ENCODE measurements around the gene ELF4.

The ELF4 gene

DNA sequence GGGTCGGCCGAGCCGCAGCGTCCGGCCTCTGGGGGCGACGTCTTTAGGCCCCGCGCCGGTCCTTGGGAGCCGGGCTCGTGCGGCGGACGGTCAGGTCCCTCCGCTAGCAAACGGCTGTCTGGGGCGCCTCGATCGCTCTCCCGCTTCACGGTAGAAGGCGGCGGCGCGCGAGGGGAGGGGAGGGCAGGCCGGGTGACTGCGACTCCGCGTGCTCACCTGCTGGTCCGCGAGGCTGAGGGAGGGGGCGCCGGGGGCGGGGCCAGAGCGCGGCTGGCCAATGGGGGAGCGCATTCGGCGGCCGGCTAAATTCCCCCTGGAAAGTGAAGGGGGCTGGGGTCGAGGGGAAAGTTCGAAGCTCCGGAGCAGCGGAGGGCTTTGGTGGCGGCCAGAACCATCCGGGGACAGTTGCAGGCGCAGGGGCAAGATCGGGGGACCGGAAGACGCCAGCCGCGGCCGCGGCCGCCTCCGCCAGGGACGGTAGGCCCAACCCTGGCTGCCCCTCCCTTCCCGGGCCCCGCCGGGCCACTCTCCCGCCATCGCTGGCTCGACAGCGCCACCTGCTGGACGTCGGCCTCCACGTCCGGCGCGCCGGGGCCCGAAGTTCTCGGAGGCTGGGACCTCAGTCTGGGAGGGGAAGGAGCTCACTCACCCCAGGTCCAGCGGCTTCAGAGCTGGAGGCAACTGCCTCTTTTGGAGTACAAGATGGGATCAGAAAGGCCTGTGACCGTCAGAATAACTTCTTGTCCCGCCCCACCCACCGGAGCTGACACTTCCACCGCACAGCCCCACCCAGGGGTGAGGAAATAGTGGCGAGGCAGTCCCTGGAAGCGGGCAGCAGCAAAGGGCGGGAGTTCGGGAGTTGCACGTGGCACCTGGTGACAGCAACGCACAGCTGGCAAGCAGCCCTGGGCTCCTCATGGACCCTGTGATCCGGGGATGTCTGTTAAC lies 49.9 kb downstream of the ELF4 start:
- H3K4me1 ChIP-seq (ENCODE audit: control insufficient read depth, insufficient read depth, low read depth, low read length) = peaks cover 9% of the 10 kb centered on the region
- H2BK12ac ChIP-seq (ENCODE audit: low read length in 2 of 2) = peak overlapping the region in 1 of 2 experiments; percentile 25
- H3K4ac ChIP-seq (ENCODE audit: low read depth in 1 of 2, low read length in 2 of 2) = peak overlapping the region in 1 of 2 experiments; percentile 26

DNA sequence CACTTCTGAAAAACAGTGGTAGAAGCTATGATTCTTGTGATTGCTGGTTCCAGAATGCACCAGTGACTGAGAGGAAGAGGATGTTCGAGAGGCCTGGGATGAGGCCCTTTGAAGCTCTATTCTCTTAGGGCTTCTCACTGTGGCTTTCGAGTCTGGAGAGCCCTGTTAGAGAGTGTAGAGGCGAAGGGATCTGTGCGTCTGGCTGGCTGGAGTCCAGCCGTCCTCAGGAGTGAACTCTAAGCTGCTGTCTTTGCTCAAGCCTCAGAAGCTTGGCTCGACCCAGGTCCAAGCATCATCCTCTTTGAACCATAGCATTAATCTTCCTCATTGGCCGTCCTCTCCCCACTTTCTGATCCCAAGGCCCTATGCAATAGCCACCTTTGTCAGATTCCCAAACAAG lies 51.6 kb downstream of the ELF4 start:
- no peak overlapping the region for H2BK12ac ChIP-seq (ENCODE audit: low read length in 2 of 2)
- no peak overlapping the region for H3K4ac ChIP-seq (ENCODE audit: low read depth in 1 of 2, low read length in 2 of 2)
- no peak overlapping the region for H4K91ac ChIP-seq (ENCODE audit: low read length)
- H3K4me2 ChIP-seq (ENCODE audit: low read length, poor library complexity, severe bottlenecking) = no peak overlapping the region
- WGBS = 89% methylated on average over 7 of the region's 7 CpGs
- peaks cover 13% of the 10 kb centered on the region for H3K4me1 ChIP-seq (ENCODE audit: control insufficient read depth, insufficient read depth, low read depth, low read length)
- no peak overlapping the region for H3K4me3 ChIP-seq (ENCODE audit: insufficient read depth in 1 of 2, low read depth in 1 of 2, low read length in 2 of 2)
- no peaks in the 10 kb centered on the region for H3K9me3 ChIP-seq (ENCODE audit: control insufficient read depth, low read length)
- H2BK120ac ChIP-seq (ENCODE audit: low read depth, low read length) = no peak overlapping the region
- peaks cover 11 to 12% of the 10 kb centered on the region in 2 experiments for H3K36me3 ChIP-seq (ENCODE audit: control insufficient read depth in 1 of 2, insufficient read depth in 2 of 2, low read depth in 1 of 2, low read length in 2 of 2)
- H3K18ac ChIP-seq (ENCODE audit: low read depth in 1 of 2, low read length in 2 of 2) = no peak overlapping the region
- peaks cover 0 to 19% of the 10 kb centered on the region in 2 experiments for H3K27me3 ChIP-seq (ENCODE audit: control insufficient read depth in 1 of 2, insufficient read depth in 1 of 2, low read length in 2 of 2)
- H3K27ac ChIP-seq (ENCODE audit: low read length, poor library complexity, severe bottlenecking) = no peak overlapping the region
- H2AK5ac ChIP-seq (ENCODE audit: low read length, severe bottlenecking) = no peak overlapping the region
- H2BK5ac ChIP-seq (ENCODE audit: low read depth, low read length, poor library complexity, severe bottlenecking) = no peak overlapping the region
- H3K23ac ChIP-seq (ENCODE audit: low read length in 2 of 2) = no peak overlapping the region
- no peaks in the 10 kb centered on the region for H3K79me1 ChIP-seq (replicated peaks; ENCODE audit: low read length, poor library complexity, severe bottlenecking)
- no peak overlapping the region for H2AFZ ChIP-seq (ENCODE audit: low read depth, low read length)
- H2BK15ac ChIP-seq (ENCODE audit: low read depth, poor library complexity, severe bottlenecking) = no peak overlapping the region
- DNase-seq = no peak
- H4K8ac ChIP-seq (ENCODE audit: low read length) = no peak overlapping the region
- no peak overlapping the region for H3K14ac ChIP-seq (ENCODE audit: low read length in 2 of 2)
- H3K9ac ChIP-seq (ENCODE audit: low read length) = no peak overlapping the region

More for the DNA sequence above, 49.9 kb downstream of the ELF4 start:
- no peaks in the 10 kb centered on the region for H3K9me3 ChIP-seq (ENCODE audit: control insufficient read depth, low read length)
- H2AFZ ChIP-seq (ENCODE audit: low read depth, low read length) = peak overlapping the region; percentile 51
- H2BK120ac ChIP-seq (ENCODE audit: low read depth, low read length) = peak overlapping the region; percentile 79
- H2BK5ac ChIP-seq (ENCODE audit: low read depth, low read length, poor library complexity, severe bottlenecking) = no peak overlapping the region
- H2AK5ac ChIP-seq (ENCODE audit: low read length, severe bottlenecking) = no peak overlapping the region
- H3K27me3 ChIP-seq (ENCODE audit: control insufficient read depth in 1 of 2, insufficient read depth in 1 of 2, low read length in 2 of 2) = peaks cover 0 to 20% of the 10 kb centered on the region in 2 experiments
- peak overlapping the region; percentile 36 for H3K4me2 ChIP-seq (ENCODE audit: low read length, poor library complexity, severe bottlenecking)
- peak overlapping the region in 1 of 2 experiments; percentile 48 for H3K14ac ChIP-seq (ENCODE audit: low read length in 2 of 2)
- peak overlapping the region; percentile 41 for H4K8ac ChIP-seq (ENCODE audit: low read length)
- peaks cover 11 to 22% of the 10 kb centered on the region in 2 experiments for H3K36me3 ChIP-seq (ENCODE audit: control insufficient read depth in 1 of 2, insufficient read depth in 2 of 2, low read depth in 1 of 2, low read length in 2 of 2)
- H3K4me3 ChIP-seq (ENCODE audit: insufficient read depth in 1 of 2, low read depth in 1 of 2, low read length in 2 of 2) = peak overlapping the region; percentile 54 to 66
- H3K27ac ChIP-seq (ENCODE audit: low read length, poor library complexity, severe bottlenecking) = no peak overlapping the region
- peak; percentile 65 for DNase-seq
- no peak overlapping the region for H4K91ac ChIP-seq (ENCODE audit: low read length)
- no peaks in the 10 kb centered on the region for H3K79me1 ChIP-seq (replicated peaks; ENCODE audit: low read length, poor library complexity, severe bottlenecking)
- peak overlapping the region; percentile 7 for H2BK15ac ChIP-seq (ENCODE audit: low read depth, poor library complexity, severe bottlenecking)
- H3K18ac ChIP-seq (ENCODE audit: low read depth in 1 of 2, low read length in 2 of 2) = peak overlapping the region; percentile 54 to 62
- peak overlapping the region; percentile 79 for H3K9ac ChIP-seq (ENCODE audit: low read length)
- WGBS = 1% methylated on average over 37 of the region's 87 CpGs
- no peak overlapping the region for H3K23ac ChIP-seq (ENCODE audit: low read length in 2 of 2)

DNA sequence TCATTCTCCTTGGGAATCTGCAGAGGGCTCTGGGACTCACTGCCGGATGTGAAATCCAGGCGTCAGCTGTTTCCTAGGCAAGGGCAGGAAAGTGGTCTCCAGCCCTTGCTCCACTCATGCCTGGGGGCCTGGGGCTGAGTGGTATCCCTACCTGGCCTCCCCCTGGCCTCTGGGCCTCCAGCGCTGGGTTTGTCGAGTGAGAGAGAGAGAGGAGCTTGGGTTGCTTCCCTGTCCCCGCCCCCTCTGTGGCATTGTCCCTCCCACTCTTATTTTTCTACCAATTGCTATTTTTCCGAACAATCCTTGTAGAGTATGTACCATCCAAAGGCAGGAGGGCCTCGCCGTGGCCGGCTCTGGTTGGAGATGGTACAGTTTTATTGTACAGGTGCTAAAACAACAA lies 53.1 kb downstream of the ELF4 start:
- peaks cover 13% of the 10 kb centered on the region for H3K4me1 ChIP-seq (ENCODE audit: control insufficient read depth, insufficient read depth, low read depth, low read length)
- H4K91ac ChIP-seq (ENCODE audit: low read length) = no peak overlapping the region
- no peaks in the 10 kb centered on the region for H3K9me3 ChIP-seq (ENCODE audit: control insufficient read depth, low read length)
- H3K9ac ChIP-seq (ENCODE audit: low read length) = no peak overlapping the region
- no peak overlapping the region for H3K4me3 ChIP-seq (ENCODE audit: insufficient read depth in 1 of 2, low read depth in 1 of 2, low read length in 2 of 2)
- H3K36me3 ChIP-seq (ENCODE audit: control insufficient read depth in 1 of 2, insufficient read depth in 2 of 2, low read depth in 1 of 2, low read length in 2 of 2) = peaks cover 12 to 25% of the 10 kb centered on the region in 2 experiments
- no peak overlapping the region for H3K23ac ChIP-seq (ENCODE audit: low read length in 2 of 2)
- H2BK12ac ChIP-seq (ENCODE audit: low read length in 2 of 2) = no peak overlapping the region
- no peak overlapping the region for H2AK5ac ChIP-seq (ENCODE audit: low read length, severe bottlenecking)
- no peak overlapping the region for H2BK5ac ChIP-seq (ENCODE audit: low read depth, low read length, poor library complexity, severe bottlenecking)
- H2BK120ac ChIP-seq (ENCODE audit: low read depth, low read length) = no peak overlapping the region
- H3K27me3 ChIP-seq (ENCODE audit: control insufficient read depth in 1 of 2, insufficient read depth in 1 of 2, low read length in 2 of 2) = peaks cover 0 to 17% of the 10 kb centered on the region in 2 experiments
- H2AFZ ChIP-seq (ENCODE audit: low read depth, low read length) = no peak overlapping the region
- peak overlapping the region in 1 of 2 experiments; percentile 60 for H3K14ac ChIP-seq (ENCODE audit: low read length in 2 of 2)
- H4K8ac ChIP-seq (ENCODE audit: low read length) = no peak overlapping the region
- 71% methylated on average over 2 of the region's 9 CpGs for WGBS
- peak; percentile 13 for DNase-seq
- no peak overlapping the region for H3K4ac ChIP-seq (ENCODE audit: low read depth in 1 of 2, low read length in 2 of 2)
- H3K27ac ChIP-seq (ENCODE audit: low read length, poor library complexity, severe bottlenecking) = no peak overlapping the region
- H2BK15ac ChIP-seq (ENCODE audit: low read depth, poor library complexity, severe bottlenecking) = peak overlapping the region; percentile 7
- H3K4me2 ChIP-seq (ENCODE audit: low read length, poor library complexity, severe bottlenecking) = no peak overlapping the region
- H3K18ac ChIP-seq (ENCODE audit: low read depth in 1 of 2, low read length in 2 of 2) = no peak overlapping the region
- no peaks in the 10 kb centered on the region for H3K79me1 ChIP-seq (replicated peaks; ENCODE audit: low read length, poor library complexity, severe bottlenecking)

DNA sequence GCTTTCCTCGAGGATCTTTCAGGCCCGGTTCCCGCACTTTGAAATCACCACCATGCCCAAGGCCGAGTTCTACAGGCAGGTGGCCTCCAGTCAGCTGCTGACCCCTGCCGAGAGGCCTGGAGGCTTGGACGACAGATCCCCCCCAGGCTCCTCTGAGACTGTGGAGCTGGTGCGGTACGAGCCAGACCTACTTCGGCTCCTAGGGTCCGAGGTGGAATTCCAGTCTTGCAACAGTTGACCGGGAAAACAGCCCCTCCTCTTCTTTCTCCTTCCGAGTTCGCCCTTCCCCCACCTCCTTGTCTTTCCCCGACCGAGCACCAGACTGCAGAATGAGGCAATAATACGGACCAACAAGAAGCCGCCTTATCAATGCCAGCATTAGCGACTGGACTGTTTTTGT lies 54.4 kb downstream of the ELF4 start:
- peaks cover 0 to 22% of the 10 kb centered on the region in 2 experiments for H3K27me3 ChIP-seq (ENCODE audit: control insufficient read depth in 1 of 2, insufficient read depth in 1 of 2, low read length in 2 of 2)
- no peak overlapping the region for H3K9ac ChIP-seq (ENCODE audit: low read length)
- peaks cover 24 to 38% of the 10 kb centered on the region in 2 experiments for H3K36me3 ChIP-seq (ENCODE audit: control insufficient read depth in 1 of 2, insufficient read depth in 2 of 2, low read depth in 1 of 2, low read length in 2 of 2)
- H3K4me1 ChIP-seq (ENCODE audit: control insufficient read depth, insufficient read depth, low read depth, low read length) = peaks cover 13% of the 10 kb centered on the region
- H2AFZ ChIP-seq (ENCODE audit: low read depth, low read length) = no peak overlapping the region
- no peak for DNase-seq
- no peak overlapping the region for H4K91ac ChIP-seq (ENCODE audit: low read length)
- no peak overlapping the region for H3K27ac ChIP-seq (ENCODE audit: low read length, poor library complexity, severe bottlenecking)
- no peak overlapping the region for H3K18ac ChIP-seq (ENCODE audit: low read depth in 1 of 2, low read length in 2 of 2)
- H2AK5ac ChIP-seq (ENCODE audit: low read length, severe bottlenecking) = peak overlapping the region; percentile 33
- no peaks in the 10 kb centered on the region for H3K79me1 ChIP-seq (replicated peaks; ENCODE audit: low read length, poor library complexity, severe bottlenecking)
- no peak overlapping the region for H2BK12ac ChIP-seq (ENCODE audit: low read length in 2 of 2)
- no peak overlapping the region for H2BK120ac ChIP-seq (ENCODE audit: low read depth, low read length)
- no peak overlapping the region for H3K4ac ChIP-seq (ENCODE audit: low read depth in 1 of 2, low read length in 2 of 2)
- H4K8ac ChIP-seq (ENCODE audit: low read length) = no peak overlapping the region
- no peak overlapping the region for H3K14ac ChIP-seq (ENCODE audit: low read length in 2 of 2)
- no peak overlapping the region for H2BK15ac ChIP-seq (ENCODE audit: low read depth, poor library complexity, severe bottlenecking)
- H3K4me2 ChIP-seq (ENCODE audit: low read length, poor library complexity, severe bottlenecking) = no peak overlapping the region
- WGBS = 75% methylated on average over 18 of the region's 18 CpGs
- no peak overlapping the region for H3K23ac ChIP-seq (ENCODE audit: low read length in 2 of 2)
- H3K9me3 ChIP-seq (ENCODE audit: control insufficient read depth, low read length) = no peaks in the 10 kb centered on the region
- H2BK5ac ChIP-seq (ENCODE audit: low read depth, low read length, poor library complexity, severe bottlenecking) = no peak overlapping the region
- H3K4me3 ChIP-seq (ENCODE audit: insufficient read depth in 1 of 2, low read depth in 1 of 2, low read length in 2 of 2) = no peak overlapping the region
